K562 (cell line): ENCODE measurements around the gene TFRC. TPM values are rescaled to one million over a fixed set of nuclear protein-coding genes. Genes with fewer than 3 reads are reported as not detected.
A peak's percentile ranks its signal among the peaks of the same experiment; 100 is the strongest.

Source experiments
- BACH1 ChIP-seq: fragments of 200-800 bp; sonication (Bioruptor generic); IDR thresholded peaks from 2 replicates; pipeline ENCODE4 v1.6.1; 2016; ENCODE audit warnings: missing genetic modification characterization, missing compliant biosample characterization
- BRD4 ChIP-seq: fragments of 200-600 bp; sonication (generic); IDR thresholded peaks from 2 replicates; pipeline ENCODE4 v1.6.1; 2017; ENCODE audit warnings: inconsistent platforms
- CAMTA2 ChIP-seq: fragments of 250-450 bp; sonication (Bioruptor Pico); conservative IDR thresholded peaks from 2 replicates; pipeline ENCODE4 v1.5.1; 2022
- CHD1 ChIP-seq: fragments of 200-600 bp; sonication (generic); IDR thresholded peaks from one replicate; pipeline ENCODE4 v1.6.1; 2012; ENCODE audit warnings: mild to moderate bottlenecking, moderate library complexity, low read length, inconsistent platforms
- E2F4 ChIP-seq: sonication (generic); formaldehyde crosslinking; IDR thresholded peaks from 2 replicates; pipeline ENCODE4 v1.8.0; 2022; ENCODE audit warnings: mild to moderate bottlenecking, low read depth, missing genetic modification reagents
- FIP1L1 ChIP-seq: fragments of 200-400 bp; formaldehyde crosslinking; IDR thresholded peaks from 2 replicates; pipeline ENCODE4 v1.6.1; 2018; ENCODE audit warnings: mild to moderate bottlenecking, low read depth, low read length; ENCODE audit not compliant: poor library complexity, severe bottlenecking
- HMBOX1 ChIP-seq: sonication (generic); IDR thresholded peaks from 2 replicates; pipeline ENCODE4 v1.6.1; 2016
- MAFG ChIP-seq: fragments of 450-650 bp; conservative IDR thresholded peaks from 2 replicates; pipeline ENCODE4 v1.6.1; 2016; ENCODE audit warnings: missing genetic modification characterization, missing compliant biosample characterization
- MCM7 ChIP-seq, 2 experiments: fragments of 450-650 bp; IDR thresholded peaks; 2 replicates each; pipeline ENCODE4 v1.6.1; 2016 to 2018
- MTF1 ChIP-seq: fragments of 250-450 bp; sonication (Bioruptor Pico); IDR thresholded peaks from 2 replicates; pipeline ENCODE4 v1.9.0; 2021; ENCODE audit warnings: moderate library complexity, mild to moderate bottlenecking, inconsistent platforms, borderline replicate concordance
- PCBP1 ChIP-seq: fragments of 200-400 bp; formaldehyde crosslinking; IDR thresholded peaks from 2 replicates; pipeline ENCODE4 v1.6.1; 2018; ENCODE audit warnings: mild to moderate bottlenecking, low read depth, low read length; ENCODE audit not compliant: poor library complexity, severe bottlenecking
- PTRF ChIP-seq: fragments of 450-650 bp; IDR thresholded peaks from 2 replicates; pipeline ENCODE4 v1.6.1; 2016; ENCODE audit warnings: mild to moderate bottlenecking, missing genetic modification characterization, missing compliant biosample characterization
- RBM17 ChIP-seq: fragments of 200-400 bp; formaldehyde crosslinking; IDR thresholded peaks from 2 replicates; pipeline ENCODE4 v1.6.1; 2017; ENCODE audit warnings: low read depth, mild to moderate bottlenecking, low read length, borderline replicate concordance
- SP2 ChIP-seq: IDR thresholded peaks from 2 replicates; pipeline ENCODE4 v1.6.1; 2011; ENCODE audit warnings: mild to moderate bottlenecking, low read depth, low read length, moderate library complexity; ENCODE audit not compliant: poor library complexity, severe bottlenecking; ENCODE audit errors: extremely low read depth
- ZNF232 ChIP-seq: sonication (generic); formaldehyde crosslinking; IDR thresholded peaks from 2 replicates; pipeline ENCODE4 v1.8.0; 2022; ENCODE audit warnings: mild to moderate bottlenecking, missing genetic modification reagents
- ZNF445 ChIP-seq: fragments of 250-450 bp; sonication (Bioruptor Pico); IDR thresholded peaks from 2 replicates; pipeline ENCODE4 v1.4.0; 2020; ENCODE audit warnings: low read depth, mild to moderate bottlenecking, moderate library complexity
- ZNF511 ChIP-seq: sonication (generic); formaldehyde crosslinking; IDR thresholded peaks from 2 replicates; pipeline ENCODE4 v1.8.0; 2022; ENCODE audit warnings: mild to moderate bottlenecking, missing genetic modification reagents
- ZNF717 ChIP-seq: fragments of 250-450 bp; sonication (Bioruptor Pico); IDR thresholded peaks from 2 replicates; pipeline ENCODE4 v1.5.0; 2021
- polyA plus RNA-seq, 8 experiments: library from polyadenylated mRNA; depleted of rRNA in 4 of 8; stranded (reverse) in 5 of 8; unstranded in 3 of 8; fragments of >200 nt; fragmentation: Nextera tagmentation in 2 of 8; fragmentation: Illumina TruSeq in 1 of 8; extraction: Ambion mirVana in 2 of 8; extraction: Trizol in 1 of 8; gene quantifications; 2 replicates each; pipeline versions ENCODE4 v1.2.1 to v1.2.3, GENCODE V29; 2011 to 2014; ENCODE audit warnings: inconsistent platforms in 1 of 8, missing spikeins in 1 of 8
- total RNA-seq, 7 experiments: library from RNA; depleted of rRNA in 6 of 7; stranded (reverse); fragments of >200 nt in 6 of 7; fragmentation: Illumina TruSeq in 2 of 7; extraction: Trizol in 2 of 7; gene quantifications; 2 replicates each; pipeline versions ENCODE4 v1.2.1 to v1.2.3, GENCODE V29; 2011 to 2021; ENCODE audit warnings: low replicate concordance in 1 of 7
- TF ChIP-seq, protein P1 (sequence below), 2 experiments: fragments of 450-650 bp; conservative IDR thresholded peaks; 2 replicates each; pipeline ENCODE4 v1.6.1; 2017; ENCODE audit warnings: mild to moderate bottlenecking in 2 of 2, moderate library complexity in 2 of 2
- TF ChIP-seq, protein P2 (sequence below), 2 experiments: fragments of 200-800 bp in 1 of 2; sonication (Bioruptor generic) in 1 of 2; sonication (generic) in 1 of 2; formaldehyde crosslinking in 1 of 2; IDR thresholded peaks in 1 of 2; conservative IDR thresholded peaks in 1 of 2; 2 replicates each; pipeline versions ENCODE4 v1.5.0 to v1.6.1; 2016 to 2020; ENCODE audit warnings: missing compliant biosample characterization in 1 of 2, missing genetic modification characterization in 1 of 2, missing genetic modification reagents in 1 of 2
- TF ChIP-seq, protein P3 (sequence below): fragments of 250-450 bp; sonication (Bioruptor Pico); IDR thresholded peaks from 2 replicates; pipeline ENCODE4 v1.9.0; 2021; ENCODE audit warnings: mild to moderate bottlenecking

TFRC gene
- total and polyA plus RNA-seq, 9 of the 15 experiments (the other 6 are each of a cell fraction or from before 2014, with no cell fraction given), result 149 to 679 (median 332) TPM

- TF ChIP-seq HMBOX1 (no peak), ZNF445 (CRISPR knock-in tag) (no peak), MCM7 (IDR thresholded peaks at IDR 0.05) (no peak), RBM17 (no peak), MTF1 (CRISPR knock-in tag) (no peak), BACH1 (tag) (no peak), ZNF232 (CRISPR knock-in tag) (no peak; the same call in none of the 2 replicates), E2F4 (CRISPR knock-in tag) (no peak), CHD1 (peak; percentile 96), CAMTA2 (CRISPR knock-in tag) (no peak), MAFG (no peak), PCBP1 (peak; percentile 97), PTRF (no peak), ZNF511 (CRISPR knock-in tag) (peak; percentile 73; the same call in 1 of the 2 replicates), ZNF717 (CRISPR knock-in tag) (no peak), SP2 (no peak), FIP1L1 (peak; percentile 99), BRD4 (0 out of 2 replicates have a peak, but pooled peaks have one; percentile 24)
- TF ChIP-seq, protein P1, sequence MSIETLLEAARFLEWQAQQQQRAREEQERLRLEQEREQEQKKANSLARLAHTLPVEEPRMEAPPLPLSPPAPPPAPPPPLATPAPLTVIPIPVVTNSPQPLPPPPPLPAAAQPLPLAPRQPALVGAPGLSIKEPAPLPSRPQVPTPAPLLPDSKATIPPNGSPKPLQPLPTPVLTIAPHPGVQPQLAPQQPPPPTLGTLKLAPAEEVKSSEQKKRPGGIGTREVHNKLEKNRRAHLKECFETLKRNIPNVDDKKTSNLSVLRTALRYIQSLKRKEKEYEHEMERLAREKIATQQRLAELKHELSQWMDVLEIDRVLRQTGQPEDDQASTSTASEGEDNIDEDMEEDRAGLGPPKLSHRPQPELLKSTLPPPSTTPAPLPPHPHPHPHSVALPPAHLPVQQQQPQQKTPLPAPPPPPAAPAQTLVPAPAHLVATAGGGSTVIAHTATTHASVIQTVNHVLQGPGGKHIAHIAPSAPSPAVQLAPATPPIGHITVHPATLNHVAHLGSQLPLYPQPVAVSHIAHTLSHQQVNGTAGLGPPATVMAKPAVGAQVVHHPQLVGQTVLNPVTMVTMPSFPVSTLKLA (conservative IDR thresholded peaks at IDR 0.05), result peak; percentile 79 to 87
- TF ChIP-seq, protein P2, sequence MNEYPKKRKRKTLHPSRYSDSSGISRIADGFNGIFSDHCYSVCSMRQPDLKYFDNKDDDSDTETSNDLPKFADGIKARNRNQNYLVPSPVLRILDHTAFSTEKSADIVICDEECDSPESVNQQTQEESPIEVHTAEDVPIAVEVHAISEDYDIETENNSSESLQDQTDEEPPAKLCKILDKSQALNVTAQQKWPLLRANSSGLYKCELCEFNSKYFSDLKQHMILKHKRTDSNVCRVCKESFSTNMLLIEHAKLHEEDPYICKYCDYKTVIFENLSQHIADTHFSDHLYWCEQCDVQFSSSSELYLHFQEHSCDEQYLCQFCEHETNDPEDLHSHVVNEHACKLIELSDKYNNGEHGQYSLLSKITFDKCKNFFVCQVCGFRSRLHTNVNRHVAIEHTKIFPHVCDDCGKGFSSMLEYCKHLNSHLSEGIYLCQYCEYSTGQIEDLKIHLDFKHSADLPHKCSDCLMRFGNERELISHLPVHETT (CRISPR knock-in tag; conservative IDR thresholded peaks at IDR 0.05 in 1 of 2, IDR thresholded peaks at IDR 0.05 in 1 of 2), result 0 out of 4 replicates have a peak, but pooled peaks of 1 of the 2 experiments have one; percentile 39
- TF ChIP-seq, protein P3, sequence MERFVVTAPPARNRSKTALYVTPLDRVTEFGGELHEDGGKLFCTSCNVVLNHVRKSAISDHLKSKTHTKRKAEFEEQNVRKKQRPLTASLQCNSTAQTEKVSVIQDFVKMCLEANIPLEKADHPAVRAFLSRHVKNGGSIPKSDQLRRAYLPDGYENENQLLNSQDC (CRISPR knock-in tag), result peak; percentile 93
Observed at GRCh38 chr3:196081834-196082618, at the start of gene TFRC (continued).
